NCI-H187 (cell line): ENCODE measurements around the gene IQGAP2.
"Not testable (repeated sequence)": the region's sequence is repeated elsewhere in the genome, so short reads cannot be mapped to it uniquely, and the experiment has no call there.

Experiments used
- DNase-seq, 2 experiments: peaks; one replicate each; lab custom pipeline; 2025; lab: John Stamatoyannopoulos, UW

Gene IQGAP2

DNA sequence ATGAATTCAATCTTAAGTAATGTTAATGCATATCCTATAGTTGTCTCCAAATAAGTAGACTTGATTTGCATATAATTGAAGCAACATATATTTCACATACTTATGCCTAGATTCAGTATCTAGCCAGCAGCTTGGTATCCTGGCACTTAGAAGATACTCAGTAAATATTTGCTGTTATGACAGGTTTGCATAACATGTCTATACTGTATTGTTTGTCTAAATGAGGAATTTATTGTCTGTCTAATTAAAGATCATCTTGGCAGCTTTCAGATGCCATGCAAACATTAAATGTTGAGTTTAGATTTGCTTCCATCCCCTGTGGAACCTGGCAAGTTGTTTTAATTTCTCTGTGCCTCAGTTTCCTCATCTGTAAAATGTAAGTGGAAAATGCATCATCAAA, 9.4 kb downstream of the IQGAP2 start:
- no peak for DNase-seq

GRCh38 chr5:76413746-76414145, 10.7 kb downstream of the IQGAP2 start:
- DNase-seq: no peak

- no peak for DNase-seq
These were observed 11.7 kb downstream of the IQGAP2 start for GRCh38 chr5:76414788-76415187.

DNA sequence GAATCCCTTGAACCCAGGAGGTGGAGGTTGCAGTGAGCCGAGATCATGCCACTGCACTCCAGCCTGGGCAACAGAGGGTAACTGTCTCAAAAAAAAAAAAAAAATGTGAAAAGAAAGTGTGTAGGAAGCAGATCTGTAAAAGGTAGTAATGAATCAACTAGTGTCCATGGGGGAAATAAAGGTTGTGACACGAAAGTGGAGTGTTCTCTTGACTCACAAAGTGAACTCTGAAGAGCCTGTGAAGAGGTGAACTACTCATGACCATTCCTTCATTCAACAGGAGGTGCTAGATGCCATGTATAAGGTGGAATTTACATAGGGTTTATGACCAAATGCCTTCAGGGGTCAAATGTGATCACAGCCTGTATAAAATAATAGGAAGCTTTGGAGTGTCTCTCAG, 12.8 kb downstream of the IQGAP2 start:
- DNase-seq: no peak

DNA sequence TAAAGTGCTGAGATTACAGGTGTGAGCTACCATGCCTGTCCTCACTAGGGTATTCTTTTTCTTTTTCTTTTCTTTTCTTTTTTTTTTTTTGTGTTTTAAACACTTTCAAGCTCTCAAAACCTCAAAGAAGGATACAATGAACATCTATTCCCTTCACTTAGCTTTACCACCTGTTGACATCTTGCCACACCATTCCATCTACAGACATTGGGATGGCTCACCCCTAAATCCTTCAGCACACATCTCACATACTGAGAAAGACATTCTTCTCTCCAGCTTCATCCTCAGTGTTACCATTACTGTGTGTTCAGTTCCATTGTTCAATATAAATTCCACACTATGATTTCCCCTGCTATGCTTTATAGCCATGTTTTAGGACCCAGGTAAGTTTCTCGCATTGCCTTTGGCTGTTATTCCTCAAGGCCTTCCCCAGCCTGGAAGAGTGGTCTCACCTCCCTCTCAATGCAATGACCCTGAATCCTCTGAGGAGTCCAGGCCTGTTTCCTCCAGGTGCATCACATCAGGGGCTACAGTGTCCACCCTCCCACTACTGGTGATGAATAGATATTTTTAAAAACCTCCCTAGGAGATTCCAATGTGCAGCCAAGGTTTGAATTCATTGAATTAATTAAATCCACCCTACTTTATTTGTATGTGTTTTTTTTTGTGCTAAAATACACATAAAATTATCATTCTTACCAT, 16.7 kb downstream of the IQGAP2 start:
- DNase-seq: no peak

GRCh38 chr5:76422227-76422626, 19.1 kb downstream of the IQGAP2 start:
- DNase-seq: no peak

DNA sequence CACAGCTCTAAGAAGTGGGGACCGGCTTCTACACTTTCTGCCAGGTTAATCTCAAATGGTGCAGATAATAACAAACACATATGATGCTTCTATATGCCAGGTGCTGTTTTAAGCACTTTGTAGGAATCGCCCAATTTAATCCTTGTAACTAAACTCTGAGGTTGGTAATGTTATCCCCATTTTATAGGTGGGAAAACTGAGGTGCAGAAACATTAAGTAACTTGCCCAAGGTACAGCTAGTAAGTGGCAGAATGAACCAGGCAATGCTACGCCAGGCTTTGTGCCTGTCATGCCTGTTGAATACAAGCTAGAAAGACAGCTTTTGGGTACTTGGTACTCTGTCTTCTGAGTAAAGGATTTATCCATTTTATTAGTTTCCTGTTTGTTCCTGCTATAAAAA, 19.7 kb downstream of the IQGAP2 start:
- no peak for DNase-seq

- no peak for DNase-seq
These were observed 22.1 kb downstream of the IQGAP2 start for GRCh38 chr5:76425146-76425545.

- no peak for DNase-seq
These were observed 23.1 kb downstream of the IQGAP2 start for GRCh38 chr5:76425928-76426804.

- no peak for DNase-seq
These were observed 24.4 kb downstream of the IQGAP2 start for GRCh38 chr5:76427206-76428140.

- not testable (repeated sequence) for DNase-seq
These were observed 25.5 kb downstream of the IQGAP2 start for GRCh38 chr5:76428550-76428949.

DNA sequence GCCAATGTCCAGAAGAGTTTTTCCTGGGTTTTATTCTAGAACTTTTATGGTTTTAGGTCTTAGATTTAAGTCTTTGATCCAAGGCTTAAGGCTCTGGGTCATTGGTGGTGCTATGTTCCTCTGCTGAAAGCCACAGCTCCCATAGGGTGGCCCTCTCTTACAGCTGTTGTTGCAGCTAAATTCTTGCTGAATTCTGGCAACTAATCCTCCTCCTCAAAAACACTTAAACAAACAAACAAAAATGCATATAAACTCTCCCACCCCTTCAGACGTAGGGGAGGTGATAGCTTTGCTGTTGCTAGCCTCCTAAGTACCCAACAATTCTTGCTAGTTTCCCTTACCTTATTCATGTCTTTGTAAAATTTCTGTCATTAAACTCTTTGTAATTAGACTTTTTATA, 30.2 kb downstream of the IQGAP2 start:
- no peak for DNase-seq

DNA sequence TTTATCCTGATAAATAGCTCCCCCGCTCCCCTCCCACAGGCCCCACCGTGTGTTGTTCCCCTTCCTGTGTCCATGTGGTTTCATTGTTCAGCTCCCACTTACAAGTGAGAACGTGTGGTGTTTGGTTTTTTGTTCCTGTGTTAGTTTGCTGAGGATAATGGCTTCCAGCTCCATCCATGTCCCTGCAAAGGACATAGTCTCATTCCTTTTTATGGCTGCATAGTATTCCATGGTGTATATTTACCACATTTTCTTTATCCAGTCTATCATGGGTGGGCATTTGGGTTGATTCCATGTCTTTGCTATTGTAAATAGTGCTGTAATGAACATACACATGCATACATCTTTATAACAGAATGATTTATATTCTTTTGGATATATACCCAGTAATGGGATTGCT, 34.4 kb downstream of the IQGAP2 start:
- DNase-seq: not testable (repeated sequence)

GRCh38 chr5:76438025-76438424, 34.9 kb downstream of the IQGAP2 start:
- DNase-seq: no peak

- DNase-seq: no peak
These were observed 36.1 kb downstream of the IQGAP2 start for GRCh38 chr5:76439201-76439600.

DNA sequence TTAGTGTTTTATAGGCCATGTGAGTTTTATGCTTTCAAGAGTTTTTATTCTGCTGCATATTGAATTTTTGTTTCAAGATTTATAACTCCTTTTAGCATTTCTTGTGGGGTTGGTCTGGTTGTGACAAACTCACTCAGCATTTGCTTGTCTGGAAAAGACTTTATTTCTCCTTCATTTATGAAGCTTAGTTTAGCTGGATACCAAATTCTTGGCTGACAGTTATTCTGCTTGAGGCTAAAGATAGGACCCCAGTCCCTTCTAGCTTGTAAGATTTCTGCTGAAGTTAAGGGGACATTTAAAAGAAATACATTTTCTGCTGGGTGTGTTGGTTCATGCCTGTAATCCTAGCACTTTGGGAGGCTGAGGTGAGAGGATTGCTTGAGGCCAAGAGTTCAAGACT, 36.8 kb downstream of the IQGAP2 start:
- no peak for DNase-seq

GRCh38 chr5:76441101-76441500, 38.0 kb downstream of the IQGAP2 start:
- DNase-seq: no peak

GRCh38 chr5:76441890-76442673, 39.0 kb downstream of the IQGAP2 start:
- no peak for DNase-seq

GRCh38 chr5:76443066-76443800, 40.1 kb downstream of the IQGAP2 start:
- no peak for DNase-seq

GRCh38 chr5:76445063-76445462, 42.0 kb downstream of the IQGAP2 start:
- DNase-seq: no peak

DNA sequence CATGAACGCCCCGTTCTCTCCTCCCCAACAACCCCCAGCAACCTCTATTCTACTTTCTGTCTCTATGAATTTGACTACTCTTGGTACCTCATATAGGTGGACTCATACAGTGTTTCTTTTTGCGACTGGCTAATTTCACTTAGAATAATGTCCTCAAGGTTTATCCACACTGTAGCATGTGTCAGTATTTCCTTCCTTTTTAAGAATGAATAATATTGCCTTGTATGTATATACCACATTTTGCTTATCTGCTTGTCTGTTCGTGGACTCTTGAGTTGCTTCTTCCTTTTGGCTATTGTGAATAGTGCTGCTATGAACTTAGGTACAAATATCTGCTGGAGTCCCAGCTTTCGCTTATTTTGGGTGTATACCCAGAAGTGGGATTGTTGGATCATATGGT, 42.7 kb downstream of the IQGAP2 start:
- DNase-seq: no peak
